ENCODE measurements around the gene RNF121. TPM values are rescaled to one million over a fixed set of nuclear protein-coding genes. Genes with fewer than 3 reads are reported as not detected.

Gene RNF121
- total and polyA plus RNA-seq, 2 of the 13 experiments (the other 11 are each of a cell fraction or from before 2014, with no cell fraction given), result 28.6 to 44.3 TPM

- TF ChIP-seq ZBTB34 (CRISPR knock-in tag; IDR thresholded peaks at IDR 0.05) (no peak), ERF (CRISPR knock-in tag; IDR thresholded peaks at IDR 0.05) (no peak), SOX5 (CRISPR knock-in tag; IDR thresholded peaks at IDR 0.05; ENCODE audit: borderline replicate concordance) (no peak), ZNF276 (CRISPR knock-in tag; IDR thresholded peaks at IDR 0.05; ENCODE audit: low read depth) (no peak), TAF15 (IDR thresholded peaks at IDR 0.05; ENCODE audit: low read depth, low read length, poor library complexity, severe bottlenecking) (no peak), GTF2F1 (IDR thresholded peaks at IDR 0.05; ENCODE audit: low read length) (no peak), MAFF (IDR thresholded peaks at IDR 0.05; ENCODE audit: low read depth, low read length) (no peak), ZFP36L2 (CRISPR knock-in tag; IDR thresholded peaks at IDR 0.05) (no peak), ZNF256 (CRISPR knock-in tag; conservative IDR thresholded peaks at IDR 0.05) (no peak), ZNF629 (CRISPR knock-in tag; conservative IDR thresholded peaks at IDR 0.05) (no peak), SNRNP70 (IDR thresholded peaks at IDR 0.05; ENCODE audit: low read depth, low read length) (no peak), ZNF3 (CRISPR knock-in tag; IDR thresholded peaks at IDR 0.05) (no peak), SOX13 (IDR thresholded peaks at IDR 0.05) (no peak), SOX13 (CRISPR knock-in tag; conservative IDR thresholded peaks at IDR 0.05 in 1 of 2, IDR thresholded peaks at IDR 0.05 in 1 of 2) (no peak), DMTF1 (CRISPR knock-in tag; IDR thresholded peaks at IDR 0.05) (no peak), ZBTB43 (CRISPR knock-in tag; conservative IDR thresholded peaks at IDR 0.05) (no peak)
- TF ChIP-seq, protein P1, sequence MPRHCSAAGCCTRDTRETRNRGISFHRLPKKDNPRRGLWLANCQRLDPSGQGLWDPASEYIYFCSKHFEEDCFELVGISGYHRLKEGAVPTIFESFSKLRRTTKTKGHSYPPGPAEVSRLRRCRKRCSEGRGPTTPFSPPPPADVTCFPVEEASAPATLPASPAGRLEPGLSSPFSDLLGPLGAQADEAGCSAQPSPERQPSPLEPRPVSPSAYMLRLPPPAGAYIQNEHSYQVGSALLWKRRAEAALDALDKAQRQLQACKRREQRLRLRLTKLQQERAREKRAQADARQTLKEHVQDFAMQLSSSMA (CRISPR knock-in tag; IDR thresholded peaks at IDR 0.05), result no peak
- TF ChIP-seq, protein P2, sequence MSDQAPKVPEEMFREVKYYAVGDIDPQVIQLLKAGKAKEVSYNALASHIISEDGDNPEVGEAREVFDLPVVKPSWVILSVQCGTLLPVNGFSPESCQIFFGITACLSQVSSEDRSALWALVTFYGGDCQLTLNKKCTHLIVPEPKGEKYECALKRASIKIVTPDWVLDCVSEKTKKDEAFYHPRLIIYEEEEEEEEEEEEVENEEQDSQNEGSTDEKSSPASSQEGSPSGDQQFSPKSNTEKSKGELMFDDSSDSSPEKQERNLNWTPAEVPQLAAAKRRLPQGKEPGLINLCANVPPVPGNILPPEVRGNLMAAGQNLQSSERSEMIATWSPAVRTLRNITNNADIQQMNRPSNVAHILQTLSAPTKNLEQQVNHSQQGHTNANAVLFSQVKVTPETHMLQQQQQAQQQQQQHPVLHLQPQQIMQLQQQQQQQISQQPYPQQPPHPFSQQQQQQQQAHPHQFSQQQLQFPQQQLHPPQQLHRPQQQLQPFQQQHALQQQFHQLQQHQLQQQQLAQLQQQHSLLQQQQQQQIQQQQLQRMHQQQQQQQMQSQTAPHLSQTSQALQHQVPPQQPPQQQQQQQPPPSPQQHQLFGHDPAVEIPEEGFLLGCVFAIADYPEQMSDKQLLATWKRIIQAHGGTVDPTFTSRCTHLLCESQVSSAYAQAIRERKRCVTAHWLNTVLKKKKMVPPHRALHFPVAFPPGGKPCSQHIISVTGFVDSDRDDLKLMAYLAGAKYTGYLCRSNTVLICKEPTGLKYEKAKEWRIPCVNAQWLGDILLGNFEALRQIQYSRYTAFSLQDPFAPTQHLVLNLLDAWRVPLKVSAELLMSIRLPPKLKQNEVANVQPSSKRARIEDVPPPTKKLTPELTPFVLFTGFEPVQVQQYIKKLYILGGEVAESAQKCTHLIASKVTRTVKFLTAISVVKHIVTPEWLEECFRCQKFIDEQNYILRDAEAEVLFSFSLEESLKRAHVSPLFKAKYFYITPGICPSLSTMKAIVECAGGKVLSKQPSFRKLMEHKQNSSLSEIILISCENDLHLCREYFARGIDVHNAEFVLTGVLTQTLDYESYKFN (CRISPR knock-in tag; conservative IDR thresholded peaks at IDR 0.05), result no peak
Measured at GRCh38 chr11:71927820-71928736, 768 bp upstream of the RNF121 start, which contains the start of gene XNDC1N (continued).

Data from HepG2 (cell line).